GM12878 (cell line): Measurements from ENCODE around the gene LENG1. TPM values are rescaled to one million over a fixed set of nuclear protein-coding genes. Genes with fewer than 3 reads are reported as not detected.

Experiments used
- ATAC-seq: fragments of 200-7000 bp; cut with Tn5 transposase; 3 replicates; pipeline ENCODE4 v1.9.1; 2020; ENCODE audit warnings: mild to moderate bottlenecking, moderate library complexity
- BruUV-seq: library from RNA; stranded (reverse); fragments of 400-500 nt; replicated peaks from 2 replicates; lab custom pipeline; 2021; lab: Mats Ljungman, UMichigan
- CTCF ChIA-PET: fragments of 300-600 bp; sonication (Branson Sonifier 250); formaldehyde crosslinking; extraction: SDS; loops from one replicate; lab custom pipeline; 2021; ENCODE audit warnings: inconsistent platforms; lab: Yijun Ruan, JAX
- POLR2A ChIA-PET: fragments of 350-600 bp; formaldehyde crosslinking; extraction: SDS; loops from one replicate; lab custom pipeline; 2021; ENCODE audit warnings: inconsistent platforms; lab: Charles Lee
- RAD21 ChIA-PET: fragments of 300-600 bp; sonication (Branson Sonifier 250); formaldehyde crosslinking; loops from one replicate; lab custom pipeline; 2023; ENCODE audit warnings: antibody characterized with exemption; ENCODE audit not compliant: unreplicated experiment; lab: Charles Lee
- SMC1A ChIA-PET: fragments of 300-600 bp; sonication (Branson Sonifier 250); formaldehyde crosslinking; loops from one replicate; lab custom pipeline; 2023; ENCODE audit not compliant: unreplicated experiment, uncharacterized antibody; lab: Charles Lee
- DNase-seq: peaks from one replicate; pipeline ENCODE4 v3.0.0-alpha.2; 2011; ENCODE audit warnings: low read depth, low spot score
- FAIRE-seq: peaks from 3 replicates; lab custom pipeline; 2011; peaks lifted over from hg19 to GRCh38; lab: Jason Lieb, UNC
- H2AFZ ChIP-seq: 2 replicates; pipeline ENCODE4 v1.6.0; 2011; ENCODE audit warnings: low read depth, low read length, control low read depth; ENCODE audit not compliant: control insufficient read depth
- H3K27ac ChIP-seq: 2 replicates; pipeline ENCODE4 v1.5.1; 2011; ENCODE audit warnings: control low read depth; ENCODE audit not compliant: control insufficient read depth, insufficient read depth
- H3K27me3 ChIP-seq, 2 experiments: replicated peaks in 1 of 2; 2 replicates each; pipeline versions ENCODE4 v1.6.0 to v1.6.1; 2011; ENCODE audit warnings: low read length in 1 of 2; ENCODE audit not compliant: control insufficient read depth in 2 of 2, insufficient read depth in 2 of 2
- H3K36me3 ChIP-seq, 2 experiments: 2 replicates each; pipeline ENCODE4 v1.5.1; 2011; ENCODE audit warnings: low read length in 1 of 2; ENCODE audit not compliant: control insufficient read depth in 2 of 2, insufficient read depth in 2 of 2
- H3K4me1 ChIP-seq: 2 replicates; pipeline ENCODE4 v1.6.1; 2011; ENCODE audit warnings: mild to moderate bottlenecking, low read length, moderate library complexity, mixed read lengths; ENCODE audit not compliant: control insufficient read depth, insufficient read depth
- H3K4me2 ChIP-seq: 2 replicates; pipeline ENCODE4 v1.6.0; 2011; ENCODE audit warnings: control low read depth; ENCODE audit not compliant: control insufficient read depth, insufficient read depth
- H3K4me3 ChIP-seq: fragments of 200-600 bp; sonication (generic); 2 replicates; pipeline ENCODE4 v1.5.1; 2016
- H3K79me2 ChIP-seq: 2 replicates; pipeline ENCODE4 v1.6.0; 2011; ENCODE audit warnings: low read length; ENCODE audit not compliant: control insufficient read depth, insufficient read depth
- H3K9ac ChIP-seq: 2 replicates; pipeline ENCODE4 v1.8.0; 2011; ENCODE audit warnings: low read length, control low read depth, mixed read lengths; ENCODE audit not compliant: control insufficient read depth, insufficient read depth
- H3K9me3 ChIP-seq: replicated peaks from 3 replicates; pipeline ENCODE4 v1.5.1; 2011; ENCODE audit warnings: mild to moderate bottlenecking, low read length; ENCODE audit not compliant: control insufficient read depth, insufficient read depth
- H4K20me1 ChIP-seq: 2 replicates; pipeline ENCODE4 v1.6.0; 2011; ENCODE audit not compliant: control insufficient read depth, insufficient read depth
- CEBPB ChIP-seq, 2 experiments: fragments of 150-350 bp in 1 of 2; IDR thresholded peaks; 2 replicates each; pipeline ENCODE4 v1.6.1; 2012 to 2014; ENCODE audit warnings: low read depth in 2 of 2, low read length in 2 of 2, borderline replicate concordance in 1 of 2, inconsistent platforms in 1 of 2
- CTCF ChIP-seq, 3 experiments: IDR thresholded peaks in 2 of 3; conservative IDR thresholded peaks in 1 of 3; 2 replicates each; pipeline ENCODE4 v1.5.1; 2011; ENCODE audit warnings: low read depth in 3 of 3, low read length in 3 of 3, mild to moderate bottlenecking in 3 of 3, control low read depth in 2 of 3, moderate library complexity in 2 of 3, inconsistent platforms in 1 of 3, mixed read lengths in 1 of 3; ENCODE audit not compliant: control insufficient read depth in 2 of 3, insufficient read depth in 1 of 3; ENCODE audit errors: extremely low read depth in 1 of 3
- EED ChIP-seq: sonication (generic); IDR thresholded peaks from 2 replicates; pipeline ENCODE4 v1.6.1; 2016; ENCODE audit warnings: antibody characterized with exemption, low read depth
- HCFC1 ChIP-seq: fragments of 150-350 bp; IDR thresholded peaks from 2 replicates; pipeline ENCODE4 v1.6.1; 2014; ENCODE audit warnings: low read length
- IRF3 ChIP-seq: fragments of 450-650 bp; IDR thresholded peaks from 2 replicates; pipeline ENCODE4 v1.6.1; 2014; ENCODE audit warnings: mild to moderate bottlenecking
- KDM1A ChIP-seq: fragments of 200-600 bp; sonication (generic); IDR thresholded peaks from 2 replicates; pipeline ENCODE4 v1.6.1; 2016; ENCODE audit warnings: borderline replicate concordance
- POLR2AphosphoS2 ChIP-seq: IDR thresholded peaks from 2 replicates; pipeline ENCODE4 v1.6.1; 2011; ENCODE audit warnings: low read depth, mild to moderate bottlenecking, low read length, improper control_type of control experiment, moderate library complexity
- RAD21 ChIP-seq: IDR thresholded peaks from 2 replicates; pipeline ENCODE4 v1.6.1; 2011; ENCODE audit warnings: mild to moderate bottlenecking, low read depth, low read length, moderate library complexity; ENCODE audit not compliant: insufficient read depth
- SP1 ChIP-seq: IDR thresholded peaks from one replicate; pipeline ENCODE4 v1.6.1; 2011; ENCODE audit warnings: low read depth, low read length
- STAT1 ChIP-seq: fragments of 450-650 bp; conservative IDR thresholded peaks from 2 replicates; pipeline ENCODE4 v1.6.1; 2014; ENCODE audit warnings: antibody characterized with exemption, mild to moderate bottlenecking
- TCF12 ChIP-seq: IDR thresholded peaks from 2 replicates; pipeline ENCODE4 v1.6.1; 2011; ENCODE audit warnings: low read depth, mild to moderate bottlenecking, low read length
- TCF7 ChIP-seq: IDR thresholded peaks from 2 replicates; pipeline ENCODE4 v1.6.1; 2014; ENCODE audit warnings: antibody characterized with exemption, borderline replicate concordance
- WRNIP1 ChIP-seq: IDR thresholded peaks from 2 replicates; pipeline ENCODE4 v1.6.1; 2011; ENCODE audit warnings: low read depth, low read length, improper control_type of control experiment, borderline replicate concordance
- WGBS: methylation state at CpG from one replicate; pipeline ENCODE4 v1.1.6; 2016; ENCODE audit warnings: low lambda C conversion rate; ENCODE audit not compliant: insufficient replicate concordance, insufficient coverage; ENCODE audit errors: missing lambda C conversion rate; 5-methylcytosine and 5-hydroxymethylcytosine counted together
- in situ Hi-C: fragments of 300-500 bp; cut with MboI; formaldehyde crosslinking; loops from 9 replicates; pipeline ENCODE4 v1.14.3; 2018; ENCODE audit warnings: mixed read lengths
- intact Hi-C: fragments of 100-400 bp; cut with micrococcal nuclease; formaldehyde crosslinking; loops from one replicate; pipeline ENCODE4 v1.14.2; 2022; ENCODE audit not compliant: unreplicated experiment
- polyA plus RNA-seq, 11 experiments: library from polyadenylated mRNA; depleted of rRNA in 4 of 11; unstranded in 6 of 11; stranded (reverse) in 5 of 11; fragments of >200 nt; fragmentation: Nextera tagmentation in 4 of 11; fragmentation: Illumina TruSeq in 1 of 11; extraction: Ambion mirVana in 4 of 11; extraction: Trizol in 1 of 11; gene quantifications; 1 replicate in 1 of 11; 2 replicates in 10 of 11; pipeline versions ENCODE4 v1.2.1 to v1.2.3, GENCODE V29; 2011 to 2016; ENCODE audit warnings: inconsistent platforms in 2 of 11, missing spikeins in 2 of 11, low read depth in 1 of 11
- total RNA-seq, 4 experiments: library from RNA; depleted of rRNA in 3 of 4; stranded (reverse); fragments of >200 nt in 3 of 4; fragmentation: Illumina TruSeq in 1 of 4; extraction: Trizol in 1 of 4; gene quantifications; 2 replicates each; pipeline versions ENCODE4 v1.2.1 to v1.2.3, GENCODE V29; 2013 to 2021
- TF ChIP-seq, protein P1 (sequence below): IDR thresholded peaks from 2 replicates; pipeline ENCODE4 v1.6.1; 2011; ENCODE audit warnings: low read depth, mild to moderate bottlenecking, low read length, moderate library complexity, borderline replicate concordance; ENCODE audit errors: extremely low read depth
- TF ChIP-seq, protein P2 (sequence below): IDR thresholded peaks from 2 replicates; pipeline ENCODE4 v1.6.1; 2012; ENCODE audit warnings: improper control_type of control experiment, low read depth, low read length; ENCODE audit not compliant: insufficient replicate concordance

The LENG1 gene
- total and polyA plus RNA-seq, 10 of the 15 experiments (the other 5 are each of a cell fraction or from before 2014, with no cell fraction given) = 0.21 to 10.8 (median 5.8) TPM

- no peak for TF ChIP-seq IRF3
- no peak for TF ChIP-seq SP1
- no peak for TF ChIP-seq WRNIP1
- TF ChIP-seq TCF7 = no peak
- TF ChIP-seq CEBPB (IDR thresholded peaks at IDR 0.05; ENCODE audit: borderline replicate concordance in 1 of 2, low read depth in 2 of 2, low read length in 2 of 2) = no peak
- TF ChIP-seq POLR2AphosphoS2 = no peak
Observed at GRCh38 chr19:54180691-54181091, 21.2 kb upstream of the LENG1 start (continued).

DNA sequence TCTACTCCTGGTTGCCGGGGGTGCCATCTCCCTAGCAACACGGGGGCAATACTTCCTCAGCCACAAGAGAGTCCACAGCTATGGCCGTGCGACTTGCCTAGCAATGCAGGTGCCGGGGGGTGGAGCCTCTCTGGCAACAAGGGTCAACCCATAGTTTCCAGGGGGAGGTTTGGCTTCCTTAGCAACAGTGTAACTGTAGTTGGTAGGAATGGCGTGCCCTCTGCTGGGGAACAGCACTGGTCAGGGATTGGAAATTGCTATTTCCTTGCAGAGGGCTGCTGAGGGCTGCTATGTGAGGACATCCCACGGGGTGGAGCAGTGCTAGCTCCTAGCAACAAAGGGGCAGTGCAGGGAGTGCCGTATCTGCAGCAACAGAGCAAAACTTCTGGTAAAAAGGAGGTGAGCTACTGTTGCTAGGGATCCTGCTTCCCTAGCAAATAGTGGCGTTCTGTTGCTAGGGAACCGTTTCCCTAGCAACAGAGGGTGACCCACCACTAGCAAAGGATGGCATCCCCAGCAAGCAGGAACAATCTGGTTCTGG, 20.5 kb upstream of the LENG1 start:
- Histone ChIP-seq H3K27ac (no peak overlapping the region), H3K4me1 (no peaks in the 10 kb centered on the region), H2AFZ (no peak overlapping the region), H3K4me2 (no peak overlapping the region), H3K9me3 (no peaks in the 10 kb centered on the region), H3K9ac (no peak overlapping the region), H3K79me2 (no peaks in the 10 kb centered on the region), H4K20me1 (no peaks in the 10 kb centered on the region), H3K27me3 (no peaks in the 10 kb centered on the region), H3K4me3 (no peak overlapping the region), H3K36me3 (peaks cover 0 to 3% of the 10 kb centered on the region in 2 experiments; a peak in 1 of 4 replicates)
- no peak for FAIRE-seq
- BruUV-seq = no TSS peak
- WGBS = 72% methylated on average over 10 of the region's 10 CpGs
- no peak for DNase-seq
- in situ Hi-C loops = no loop called here
- intact Hi-C loops = no loop called here
- RAD21 ChIA-PET = no interaction called here
- POLR2A ChIA-PET = no interaction called here
- CTCF ChIA-PET = interaction anchor here (0.7 to 1.4 kb wide), 4 partner anchors 9 to 210 kb away, joined by 3 read pairs; partner anchors contain the start of gene MBOAT7
- ATAC-seq = peak; percentile 71
- SMC1A ChIA-PET = no interaction called here
- TF ChIP-seq EED = no peak
- TF ChIP-seq STAT1 = no peak
- TF ChIP-seq, protein P1, sequence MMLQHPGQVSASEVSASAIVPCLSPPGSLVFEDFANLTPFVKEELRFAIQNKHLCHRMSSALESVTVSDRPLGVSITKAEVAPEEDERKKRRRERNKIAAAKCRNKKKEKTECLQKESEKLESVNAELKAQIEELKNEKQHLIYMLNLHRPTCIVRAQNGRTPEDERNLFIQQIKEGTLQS = no peak
- TF ChIP-seq SP1 = no peak
- TF ChIP-seq HCFC1 = no peak
- no peak for TF ChIP-seq TCF12
- peak in 2 of 3 experiments; percentile 17 to 23; a peak in 1 of 6 replicates for TF ChIP-seq CTCF (IDR thresholded peaks at IDR 0.05 in 2 of 3, conservative IDR thresholded peaks at IDR 0.05 in 1 of 3; ENCODE audit: control insufficient read depth in 2 of 3, extremely low read depth in 1 of 3, insufficient read depth in 1 of 3, low read depth in 3 of 3, low read length in 3 of 3)
- no peak for TF ChIP-seq KDM1A
- peak; percentile 24 for TF ChIP-seq RAD21
- TF ChIP-seq, protein P2, sequence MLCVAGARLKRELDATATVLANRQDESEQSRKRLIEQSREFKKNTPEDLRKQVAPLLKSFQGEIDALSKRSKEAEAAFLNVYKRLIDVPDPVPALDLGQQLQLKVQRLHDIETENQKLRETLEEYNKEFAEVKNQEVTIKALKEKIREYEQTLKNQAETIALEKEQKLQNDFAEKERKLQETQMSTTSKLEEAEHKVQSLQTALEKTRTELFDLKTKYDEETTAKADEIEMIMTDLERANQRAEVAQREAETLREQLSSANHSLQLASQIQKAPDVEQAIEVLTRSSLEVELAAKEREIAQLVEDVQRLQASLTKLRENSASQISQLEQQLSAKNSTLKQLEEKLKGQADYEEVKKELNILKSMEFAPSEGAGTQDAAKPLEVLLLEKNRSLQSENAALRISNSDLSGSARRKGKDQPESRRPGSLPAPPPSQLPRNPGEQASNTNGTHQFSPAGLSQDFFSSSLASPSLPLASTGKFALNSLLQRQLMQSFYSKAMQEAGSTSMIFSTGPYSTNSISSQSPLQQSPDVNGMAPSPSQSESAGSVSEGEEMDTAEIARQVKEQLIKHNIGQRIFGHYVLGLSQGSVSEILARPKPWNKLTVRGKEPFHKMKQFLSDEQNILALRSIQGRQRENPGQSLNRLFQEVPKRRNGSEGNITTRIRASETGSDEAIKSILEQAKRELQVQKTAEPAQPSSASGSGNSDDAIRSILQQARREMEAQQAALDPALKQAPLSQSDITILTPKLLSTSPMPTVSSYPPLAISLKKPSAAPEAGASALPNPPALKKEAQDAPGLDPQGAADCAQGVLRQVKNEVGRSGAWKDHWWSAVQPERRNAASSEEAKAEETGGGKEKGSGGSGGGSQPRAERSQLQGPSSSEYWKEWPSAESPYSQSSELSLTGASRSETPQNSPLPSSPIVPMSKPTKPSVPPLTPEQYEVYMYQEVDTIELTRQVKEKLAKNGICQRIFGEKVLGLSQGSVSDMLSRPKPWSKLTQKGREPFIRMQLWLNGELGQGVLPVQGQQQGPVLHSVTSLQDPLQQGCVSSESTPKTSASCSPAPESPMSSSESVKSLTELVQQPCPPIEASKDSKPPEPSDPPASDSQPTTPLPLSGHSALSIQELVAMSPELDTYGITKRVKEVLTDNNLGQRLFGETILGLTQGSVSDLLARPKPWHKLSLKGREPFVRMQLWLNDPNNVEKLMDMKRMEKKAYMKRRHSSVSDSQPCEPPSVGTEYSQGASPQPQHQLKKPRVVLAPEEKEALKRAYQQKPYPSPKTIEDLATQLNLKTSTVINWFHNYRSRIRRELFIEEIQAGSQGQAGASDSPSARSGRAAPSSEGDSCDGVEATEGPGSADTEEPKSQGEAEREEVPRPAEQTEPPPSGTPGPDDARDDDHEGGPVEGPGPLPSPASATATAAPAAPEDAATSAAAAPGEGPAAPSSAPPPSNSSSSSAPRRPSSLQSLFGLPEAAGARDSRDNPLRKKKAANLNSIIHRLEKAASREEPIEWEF = no peak
